Transverse colon (tissue), 4 donors: ENCODE results near the gene GSX2. TPM values are rescaled to one million over a fixed set of nuclear protein-coding genes. Genes with fewer than 3 reads are reported as not detected.

Experiments
- DNase-seq: peaks from one replicate; pipeline ENCODE4 v3.0.0-alpha.2; 2019
- H3K27ac ChIP-seq, 4 donors: fragments of 200-600 bp; sonication (generic); 2 replicates each; pipeline ENCODE4 v1.5.1; 2016 to 2018; ENCODE audit warnings: inconsistent platforms in 4 of 4
- H3K27me3 ChIP-seq: fragments of 200-600 bp; sonication (generic); 2 replicates; pipeline ENCODE4 v1.5.1; 2017; ENCODE audit warnings: inconsistent platforms
- H3K36me3 ChIP-seq, 4 donors: fragments of 200-600 bp; sonication (generic); 2 replicates each; pipeline ENCODE4 v1.5.1; 2017 to 2019; ENCODE audit warnings: inconsistent platforms in 4 of 4
- H3K4me1 ChIP-seq, 4 donors: fragments of 200-600 bp; sonication (generic); 2 replicates each; pipeline ENCODE4 v1.5.1; 2017 to 2020; ENCODE audit warnings: inconsistent platforms in 4 of 4
- H3K4me3 ChIP-seq, 4 donors: fragments of 200-600 bp; sonication (generic); 1 replicate in 1 of 4; 2 replicates in 3 of 4; pipeline versions ENCODE4 v1.5.1 to v1.6.1; 2017 to 2019; ENCODE audit warnings: inconsistent platforms in 4 of 4
- H3K9me3 ChIP-seq, 2 donors: fragments of 200-600 bp; sonication (generic); 2 replicates each; pipeline ENCODE4 v1.5.1; 2017 to 2019; ENCODE audit warnings: inconsistent platforms in 2 of 2
- EP300 ChIP-seq: sonication (generic); formaldehyde crosslinking; IDR thresholded peaks from one replicate; pipeline ENCODE4 v1.6.1; 2017; ENCODE audit warnings: antibody characterized with exemption, low read depth
- POLR2A ChIP-seq: fragments of 450-650 bp; IDR thresholded peaks from one replicate; pipeline ENCODE4 v1.6.1; 2016; ENCODE audit warnings: antibody characterized with exemption, mild to moderate bottlenecking, moderate library complexity
- POLR2AphosphoS5 ChIP-seq, 3 donors: sonication (generic); formaldehyde crosslinking; IDR thresholded peaks; one replicate each; pipeline ENCODE4 v1.6.1; 2016; ENCODE audit warnings: antibody characterized with exemption in 3 of 3
- WGBS, 2 donors: methylation state at CpG; one replicate each; pipeline ENCODE4 v1.1.5; 2018; ENCODE audit warnings: low coverage in 1 of 2; 5-methylcytosine and 5-hydroxymethylcytosine counted together
- in situ Hi-C, 4 donors: fragments of 200-750 bp; cut with MboI; loops; one replicate each; pipeline versions ENCODE4 v1.15.0 to v1.15.1; 2017; ENCODE audit warnings: low sequenced_read_pairs in 3 of 4, low pct_ligation_motif_present in 1 of 4, low pct_unique_long_range_greater_than_20kb in 1 of 4
- intact Hi-C: fragments of 100-400 bp; cut with DNase I; formaldehyde crosslinking; loops from one replicate; pipeline ENCODE4 v1.15.1; 2023; ENCODE audit warnings: low total_unique reads
- total RNA-seq, 4 donors: library from RNA; depleted of rRNA; stranded (reverse); fragments of >200 nt; gene quantifications; one replicate each; pipeline ENCODE4 v1.1.0, GENCODE V29; 2016
- TF ChIP-seq, protein P1 (sequence below), 5 experiments: fragments of 200-600 bp in 3 of 5; fragments of 450-650 bp in 2 of 5; sonication (generic) in 3 of 5; IDR thresholded peaks; 1 replicate in 2 of 5; 2 replicates in 3 of 5; pipeline ENCODE4 v1.5.1; 2016 to 2017; ENCODE audit warnings: antibody characterized with exemption in 5 of 5, inconsistent platforms in 3 of 5, mild to moderate bottlenecking in 2 of 5, moderate library complexity in 1 of 5

The GSX2 gene
- total RNA-seq, 4 donors from 2014 or later: not detected

DNA sequence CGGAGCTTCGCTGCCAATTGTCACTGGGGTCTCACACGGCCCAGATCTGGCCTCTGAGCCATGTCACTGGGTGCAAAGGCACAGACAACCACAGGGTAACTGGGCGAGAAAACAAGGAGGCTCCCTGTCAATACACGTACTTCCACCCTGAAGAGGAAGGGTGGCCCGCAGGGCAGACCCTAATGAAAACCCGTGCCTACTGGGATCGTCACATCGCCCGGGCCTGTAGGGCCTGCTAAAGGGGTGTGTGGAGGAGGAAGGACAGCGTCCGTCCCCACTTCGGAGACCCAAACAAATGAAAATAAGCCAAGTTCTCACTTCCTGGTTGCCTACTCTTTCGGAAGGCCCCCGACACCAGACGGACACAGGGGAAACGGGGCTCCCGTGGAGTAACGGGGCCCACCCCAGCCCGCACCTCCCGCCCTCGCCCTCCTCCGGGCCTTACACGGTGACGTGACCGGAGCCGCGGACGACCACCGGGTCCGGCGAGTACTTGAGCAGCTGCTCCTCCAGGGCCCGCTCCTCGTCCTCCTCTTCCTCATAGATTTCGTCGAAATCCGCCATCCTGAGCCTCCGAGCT lies 36.1 kb upstream of the GSX2 start:
- H3K9me3 ChIP-seq: no peaks in the 10 kb centered on the region
- TF ChIP-seq POLR2A (no peak), POLR2AphosphoS5 (IDR thresholded peaks at IDR 0.05) (no peak), EP300 (no peak)
- TF ChIP-seq, protein P1, sequence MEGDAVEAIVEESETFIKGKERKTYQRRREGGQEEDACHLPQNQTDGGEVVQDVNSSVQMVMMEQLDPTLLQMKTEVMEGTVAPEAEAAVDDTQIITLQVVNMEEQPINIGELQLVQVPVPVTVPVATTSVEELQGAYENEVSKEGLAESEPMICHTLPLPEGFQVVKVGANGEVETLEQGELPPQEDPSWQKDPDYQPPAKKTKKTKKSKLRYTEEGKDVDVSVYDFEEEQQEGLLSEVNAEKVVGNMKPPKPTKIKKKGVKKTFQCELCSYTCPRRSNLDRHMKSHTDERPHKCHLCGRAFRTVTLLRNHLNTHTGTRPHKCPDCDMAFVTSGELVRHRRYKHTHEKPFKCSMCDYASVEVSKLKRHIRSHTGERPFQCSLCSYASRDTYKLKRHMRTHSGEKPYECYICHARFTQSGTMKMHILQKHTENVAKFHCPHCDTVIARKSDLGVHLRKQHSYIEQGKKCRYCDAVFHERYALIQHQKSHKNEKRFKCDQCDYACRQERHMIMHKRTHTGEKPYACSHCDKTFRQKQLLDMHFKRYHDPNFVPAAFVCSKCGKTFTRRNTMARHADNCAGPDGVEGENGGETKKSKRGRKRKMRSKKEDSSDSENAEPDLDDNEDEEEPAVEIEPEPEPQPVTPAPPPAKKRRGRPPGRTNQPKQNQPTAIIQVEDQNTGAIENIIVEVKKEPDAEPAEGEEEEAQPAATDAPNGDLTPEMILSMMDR (IDR thresholded peaks at IDR 0.05): peak in 1 of 5 experiments; percentile 18
- peak; percentile 41 for DNase-seq
- peaks cover 0 to 4% (median 0%) of the 10 kb centered on the region in 4 donors for H3K36me3 ChIP-seq
- peak overlapping the region; percentile 86 to 99 (median 96) for H3K4me3 ChIP-seq
- H3K27ac ChIP-seq: peak overlapping the region; percentile 95 to 98 (median 97)
- WGBS, 2 donors: 0 to 1% methylated on average over 7 to 13 of the region's 38 CpGs
- H3K27me3 ChIP-seq: no peaks in the 10 kb centered on the region
- in situ Hi-C loops: loop anchor here in 2 of 4 donors (25.0 kb wide), 1 partner anchor 702 kb away; the partner anchor contains the start of gene SCFD2 (in 2 of the 2)
- intact Hi-C loops: loop anchor here (10.0 kb wide), 1 partner anchor 161 kb away; the partner anchor contains the start of gene PDGFRA
- H3K4me1 ChIP-seq: peaks cover 14 to 55% (median 31%) of the 10 kb centered on the region in 4 donors

DNA sequence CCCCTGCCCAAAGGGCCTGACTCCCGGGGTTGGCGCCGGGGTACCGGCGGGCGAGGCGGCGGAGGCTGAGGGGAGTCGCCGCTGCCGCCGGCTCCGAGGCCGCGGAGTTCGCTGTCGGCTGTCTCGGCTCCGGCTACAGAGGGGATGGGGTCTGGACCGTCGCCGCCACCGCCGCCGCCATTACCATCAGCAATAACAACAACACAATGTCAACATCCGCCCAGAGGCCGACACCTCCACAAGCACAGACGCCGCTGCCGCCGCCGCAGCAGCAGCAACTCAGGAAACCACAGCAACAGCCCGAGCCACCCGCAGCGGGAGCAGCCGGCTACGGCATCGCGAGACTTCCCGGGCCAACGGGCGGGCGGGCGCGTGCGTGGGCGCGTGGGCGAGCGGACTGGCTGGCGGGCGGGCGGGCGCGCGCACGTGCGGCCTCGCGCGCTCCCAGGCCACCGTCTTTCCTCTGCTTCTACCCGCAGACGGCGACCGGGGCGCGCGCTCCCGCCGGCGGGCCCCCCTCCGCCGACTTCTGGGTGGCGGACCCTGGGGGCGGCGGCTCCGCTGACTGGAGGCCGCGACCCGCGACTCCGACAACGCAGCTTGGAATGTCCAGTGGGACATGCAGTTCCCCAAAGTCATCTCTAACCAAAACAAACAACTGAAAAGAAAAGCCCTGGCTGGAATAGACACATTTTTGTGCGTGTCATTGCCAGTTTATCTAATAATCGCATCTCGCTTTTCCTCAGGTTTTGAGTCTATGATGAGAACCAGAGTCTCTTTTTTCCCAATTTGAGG lies 35.4 kb upstream of the GSX2 start, which contains the start of gene CHIC2:
TSS of gene CHIC2 (minus strand) at position 289 of the 795 bp plus-strand sequence. CDS start 305 bp downstream, outside the sequence.
- Histone ChIP-seq H3K36me3 (peaks cover 0 to 4% (median 0%) of the 10 kb centered on the region in 4 donors), H3K9me3 (no peaks in the 10 kb centered on the region), H3K27me3 (no peaks in the 10 kb centered on the region), H3K27ac (peak within 1 kb of the TSS; percentile 95 to 98 (median 97)), H3K4me1 (peaks cover 14 to 50% (median 31%) of the 10 kb centered on the region in 4 donors), H3K4me3 (peak within 1 kb of the TSS; percentile 86 to 99 (median 96))
- TF ChIP-seq POLR2A (peak; percentile 97), POLR2AphosphoS5 (IDR thresholded peaks at IDR 0.05) (peak; percentile 99), EP300 (peak; percentile 61)
- TF ChIP-seq, protein P1 (IDR thresholded peaks at IDR 0.05): no peak
- 0 to 3% methylated on average over 3 to 26 of the region's 87 CpGs for WGBS, 2 donors
- intact Hi-C loops: loop anchor here (10.0 kb wide), 1 partner anchor 160 kb away; the partner anchor contains the start of gene PDGFRA
- peak; percentile 96 for DNase-seq
- in situ Hi-C loops: loop anchor here in 2 of 4 donors (25.0 kb wide), 1 partner anchor 702 kb away; the partner anchor contains the start of gene SCFD2 (in 2 of the 2)

DNA sequence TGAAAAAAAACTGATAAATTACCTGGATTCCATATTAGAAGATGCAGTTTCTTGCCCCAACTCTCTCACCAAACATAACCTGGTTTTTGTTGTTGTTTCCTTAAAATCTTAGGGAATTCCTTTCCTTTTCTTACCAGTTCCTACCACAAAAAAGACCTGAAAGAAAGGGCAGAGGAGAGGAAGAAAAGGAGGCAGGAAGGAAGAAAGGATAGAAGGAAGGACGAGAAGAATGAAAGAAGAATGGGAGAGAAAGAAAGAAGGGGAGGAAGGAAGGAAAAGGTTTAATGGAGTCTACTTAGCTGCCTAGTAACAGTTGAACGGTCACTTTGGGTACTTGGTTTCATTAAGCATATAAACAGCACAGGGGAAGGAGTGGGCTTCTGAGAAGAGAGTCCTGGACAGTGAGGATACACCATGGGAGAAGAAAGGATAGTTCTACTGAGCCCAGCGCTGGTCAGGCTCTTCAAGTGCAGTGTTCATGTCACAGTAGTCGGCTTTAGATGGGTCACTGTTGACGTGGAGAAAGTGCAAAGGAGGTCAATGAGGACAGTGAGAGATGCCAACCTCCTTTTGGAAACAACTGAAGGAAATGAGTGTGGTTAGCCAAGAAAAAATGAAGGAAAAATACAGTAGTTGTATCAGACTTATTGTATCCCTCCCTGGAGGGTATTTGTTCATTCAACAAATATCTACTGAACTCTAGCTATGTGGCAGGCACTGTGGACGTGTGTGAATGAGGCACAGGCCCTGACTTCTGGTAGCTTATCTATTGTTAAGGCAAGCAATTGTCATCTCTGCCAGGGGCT lies 34.5 kb upstream of the GSX2 start:
- in situ Hi-C loops: loop anchor here in 2 of 4 donors (25.0 kb wide), 1 partner anchor 703 kb away; the partner anchor contains the start of gene SCFD2 (in 2 of the 2)
- TF ChIP-seq, protein P1 (IDR thresholded peaks at IDR 0.05): no peak
- TF ChIP-seq POLR2AphosphoS5 (IDR thresholded peaks at IDR 0.05): no peak
- no peak for TF ChIP-seq EP300

More for the DNA sequence above, 34.5 kb upstream of the GSX2 start:
- intact Hi-C loops: loop anchor here (10.0 kb wide), 1 partner anchor 159 kb away; the partner anchor contains the start of gene PDGFRA
- Histone ChIP-seq H3K27me3 (no peaks in the 10 kb centered on the region), H3K4me3 (peak overlapping the region in 2 of 4 donors; percentile 96 to 97), H3K27ac (peak overlapping the region; percentile 95 to 98 (median 97)), H3K9me3 (no peaks in the 10 kb centered on the region), H3K4me1 (peaks cover 14 to 45% (median 29%) of the 10 kb centered on the region in 4 donors), H3K36me3 (no peaks in the 10 kb centered on the region)
- WGBS, 2 donors: 69 to 73% methylated on average over 6 of the region's 6 CpGs
- DNase-seq: no peak
